Activated CD8-positive, alpha-beta memory T cell treated with anti-CD3 and anti-CD28 coated beads for 1 hour (primary cell): ENCODE results near the gene ASB15.
"Not testable (repeated sequence)": the region's sequence is repeated elsewhere in the genome, so short reads cannot be mapped to it uniquely, and the experiment has no call there.

Experiments used
- DNase-seq, 2 donors: peaks; one replicate each; pipeline ENCODE4 v3.0.0-alpha.2; 2020; ENCODE audit warnings: low read depth in 1 of 2; ENCODE audit errors: extremely low read depth in 1 of 2

Gene ASB15

GRCh38 chr7:123601530-123601929 is at the start of gene ASB15:
Gene ASB15 (plus strand): TSS chr7:123601821. CDS start chr7:123614503, 12,682 bp downstream.
- DNase-seq = no peak

DNA sequence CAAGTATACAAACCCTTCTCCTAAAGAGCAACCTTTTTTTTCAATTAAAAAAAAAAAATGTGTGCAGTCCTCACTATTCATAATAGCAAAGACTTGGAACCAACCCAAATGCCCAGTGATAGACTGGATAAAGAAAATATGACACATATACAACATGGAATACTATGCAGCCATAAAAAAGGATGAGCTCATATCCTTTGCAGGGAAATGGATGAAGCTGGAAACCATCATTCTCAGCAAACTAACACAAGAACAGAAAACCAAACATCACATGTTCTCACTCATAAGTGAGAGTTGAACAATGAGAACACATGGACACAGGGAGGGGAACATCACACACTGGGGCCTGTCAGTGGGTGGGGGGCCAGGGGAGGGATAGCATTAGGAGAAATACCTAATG is 49.5 kb upstream of the ASB15 start:
- DNase-seq = not testable (repeated sequence)

- no peak for DNase-seq
Measured at GRCh38 chr7:123552641-123553040, 49.0 kb upstream of the ASB15 start.

GRCh38 chr7:123553159-123553558 is 48.5 kb upstream of the ASB15 start:
- DNase-seq = no peak

GRCh38 chr7:123555484-123555883 is 46.1 kb upstream of the ASB15 start:
- no peak for DNase-seq

DNA sequence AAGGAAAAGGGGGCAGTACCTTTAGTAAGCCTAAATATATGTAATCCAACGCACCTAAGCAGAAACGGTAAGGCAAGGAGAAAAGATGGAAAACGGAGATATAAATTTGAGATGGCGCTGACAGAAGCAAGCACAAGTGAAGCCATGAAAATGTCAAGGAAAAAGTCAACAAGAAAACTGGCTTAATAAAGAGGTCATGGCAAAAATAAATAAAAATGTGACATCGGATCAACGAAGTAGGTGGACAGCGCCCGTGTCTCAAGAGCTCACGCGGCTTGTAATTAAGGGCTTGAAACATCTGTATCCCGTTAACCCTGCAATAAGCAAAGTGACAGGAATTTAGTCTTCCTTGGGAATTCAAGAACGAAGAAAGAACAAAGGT is 44.6 kb upstream of the ASB15 start:
- no peak for DNase-seq

- DNase-seq = peak; percentile 88 to 95
Measured at GRCh38 chr7:123557398-123558288, 44.0 kb upstream of the ASB15 start, which contains the start of gene NDUFA5. Gene NDUFA5 (minus strand): TSS chr7:123557818. CDS start chr7:123557795, 23 bp downstream.

DNA sequence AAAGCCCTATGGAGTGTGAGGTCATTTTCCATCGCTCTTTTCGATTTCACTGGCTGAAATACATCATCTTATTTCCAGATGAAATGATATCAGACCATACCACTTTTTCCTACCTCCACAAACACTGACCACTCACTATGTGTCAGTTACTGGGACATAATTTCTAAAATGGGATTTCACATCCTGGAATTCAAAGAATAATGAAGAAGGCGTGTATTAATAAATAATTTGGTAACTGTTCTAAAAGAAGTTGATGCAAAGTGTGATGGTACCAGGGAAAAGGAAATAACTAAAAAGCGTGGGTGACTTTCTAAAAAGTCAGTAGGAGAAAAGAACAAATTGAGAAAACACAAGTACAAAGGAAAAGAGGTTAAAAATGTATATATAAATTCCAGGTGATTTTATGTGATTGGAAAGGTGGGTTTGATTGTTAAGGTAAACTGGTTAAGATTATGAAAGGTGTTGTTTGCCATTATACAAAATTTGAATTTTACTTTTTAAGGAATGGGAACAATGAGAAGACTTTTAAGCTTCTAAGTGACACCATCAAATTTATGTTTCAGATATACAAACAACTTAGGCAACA is 43.2 kb upstream of the ASB15 start:
- no peak for DNase-seq

DNA sequence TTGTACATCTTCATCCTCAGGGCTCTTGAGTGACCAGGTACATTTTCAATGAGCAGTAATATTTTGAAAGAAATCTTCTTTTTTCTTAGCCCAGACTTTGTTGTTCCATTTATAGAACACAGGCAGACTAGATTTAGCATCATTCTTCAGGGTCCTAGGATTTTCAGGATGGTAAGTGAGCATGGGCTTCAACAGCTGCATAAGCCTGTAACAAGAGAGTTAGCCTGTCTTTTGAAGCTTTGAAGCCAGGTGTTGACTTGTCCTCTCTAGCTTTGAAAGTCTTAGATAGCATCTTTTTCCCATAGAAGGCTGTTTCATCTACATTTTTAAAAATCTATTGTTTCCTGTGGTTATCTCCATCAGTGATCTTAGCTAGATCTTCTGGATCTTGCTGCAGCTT is 39.5 kb upstream of the ASB15 start:
- no peak for DNase-seq

DNA sequence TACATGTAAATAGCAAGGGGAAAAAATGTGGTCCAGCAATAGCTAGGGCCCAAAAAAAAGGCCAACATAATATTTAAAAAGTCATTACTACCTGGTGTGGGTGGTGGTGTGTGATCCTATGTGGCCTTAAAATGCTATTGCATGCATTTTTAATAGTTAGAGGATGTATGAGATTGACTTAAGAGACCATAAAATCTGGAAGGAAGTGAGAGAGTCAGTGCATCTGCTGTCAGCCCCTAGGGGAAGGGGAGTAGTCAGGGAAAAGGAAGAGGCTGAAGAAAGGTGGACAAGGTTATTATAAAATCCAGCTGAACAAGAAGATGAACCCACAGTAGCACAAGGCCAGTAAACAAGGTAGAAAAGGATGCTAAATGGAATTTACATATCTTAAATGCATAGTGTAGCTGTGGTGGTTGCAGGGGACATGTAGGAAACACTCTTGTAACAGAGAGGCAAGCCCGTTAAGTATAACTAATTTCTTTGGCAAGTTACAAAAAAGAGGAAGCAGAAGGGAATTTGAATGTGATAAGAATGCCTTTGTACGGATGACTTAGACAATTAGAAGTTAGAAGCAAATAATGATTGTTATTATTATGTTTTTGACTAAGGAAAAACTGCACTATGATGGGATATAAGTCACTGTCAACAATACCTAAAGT is 32.1 kb upstream of the ASB15 start:
- DNase-seq = no peak

- DNase-seq = no peak
Measured at GRCh38 chr7:123570390-123571182, 31.0 kb upstream of the ASB15 start.

- no peak for DNase-seq
Measured at GRCh38 chr7:123571187-123571586, 30.4 kb upstream of the ASB15 start.

GRCh38 chr7:123571684-123572083 is 29.9 kb upstream of the ASB15 start:
- DNase-seq = no peak

DNA sequence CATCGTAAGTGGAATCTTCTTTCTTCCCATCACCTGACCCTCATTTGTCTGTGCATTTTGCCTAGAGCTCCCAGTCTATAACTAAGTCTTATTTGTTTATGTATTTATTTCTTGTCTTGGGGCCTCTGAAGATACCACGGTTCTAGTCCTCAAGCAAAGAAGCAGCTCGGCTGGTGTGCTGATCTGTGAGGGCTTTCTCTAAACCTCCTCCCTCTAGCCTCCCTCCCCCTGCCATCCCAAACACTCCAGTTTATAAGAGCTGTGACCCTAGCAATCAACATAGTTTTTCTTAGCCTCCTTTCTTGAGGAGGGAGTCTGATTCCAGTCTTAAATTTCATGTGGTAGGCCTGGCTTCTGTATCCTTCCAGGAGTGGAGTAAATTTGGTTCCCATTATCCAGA is 28.3 kb upstream of the ASB15 start:
- no peak for DNase-seq

DNA sequence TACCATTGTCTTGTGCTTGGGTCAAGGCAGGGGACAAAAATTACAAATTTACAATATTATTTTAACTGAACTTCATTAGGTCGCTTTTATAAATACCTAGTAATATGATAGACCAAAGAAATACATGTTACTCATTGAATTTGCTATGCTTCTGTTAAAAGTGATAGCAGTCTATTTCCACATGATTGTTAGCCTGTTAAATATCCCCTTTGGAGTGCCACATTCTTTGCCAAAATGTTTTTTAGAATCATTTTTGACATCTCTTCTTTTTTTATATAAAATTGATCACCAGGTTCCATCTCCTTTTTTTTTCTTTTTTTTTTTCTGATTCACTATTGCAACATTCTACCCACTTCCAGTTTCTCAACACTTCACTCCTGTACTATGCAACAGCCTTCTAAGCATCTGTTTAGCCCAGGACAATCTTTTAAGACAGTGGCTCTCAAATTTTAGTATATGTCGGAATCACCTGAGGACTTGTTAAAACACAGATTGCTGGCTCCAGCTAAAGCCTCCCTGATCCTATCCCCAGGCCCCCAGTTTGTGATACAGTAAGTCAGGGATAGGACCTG is 27.6 kb upstream of the ASB15 start:
- DNase-seq = no peak

DNA sequence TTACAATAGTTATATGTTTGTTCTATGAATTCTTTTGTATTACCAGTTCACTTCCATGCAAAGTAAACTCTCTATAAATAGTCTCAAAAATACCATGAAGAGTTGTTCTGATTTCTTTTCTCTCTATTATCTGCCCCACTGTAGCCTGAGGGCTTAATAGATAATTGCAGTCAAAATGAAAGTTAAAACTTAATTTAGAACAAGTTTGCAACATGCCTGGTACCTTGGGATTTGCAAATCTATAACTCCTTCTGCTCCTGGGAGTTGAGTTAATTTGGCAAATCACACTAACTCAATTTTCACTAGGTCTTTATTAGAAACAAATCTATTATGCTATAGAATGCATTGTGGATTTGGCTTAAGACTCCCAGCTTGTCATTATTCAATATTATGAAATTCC is 22.2 kb upstream of the ASB15 start:
- no peak for DNase-seq

- DNase-seq = no peak
Measured at GRCh38 chr7:123580406-123581161, 21.0 kb upstream of the ASB15 start.

GRCh38 chr7:123581162-123581459 is 20.5 kb upstream of the ASB15 start:
- DNase-seq = no peak

GRCh38 chr7:123583821-123584220 is 17.8 kb upstream of the ASB15 start:
- no peak for DNase-seq

DNA sequence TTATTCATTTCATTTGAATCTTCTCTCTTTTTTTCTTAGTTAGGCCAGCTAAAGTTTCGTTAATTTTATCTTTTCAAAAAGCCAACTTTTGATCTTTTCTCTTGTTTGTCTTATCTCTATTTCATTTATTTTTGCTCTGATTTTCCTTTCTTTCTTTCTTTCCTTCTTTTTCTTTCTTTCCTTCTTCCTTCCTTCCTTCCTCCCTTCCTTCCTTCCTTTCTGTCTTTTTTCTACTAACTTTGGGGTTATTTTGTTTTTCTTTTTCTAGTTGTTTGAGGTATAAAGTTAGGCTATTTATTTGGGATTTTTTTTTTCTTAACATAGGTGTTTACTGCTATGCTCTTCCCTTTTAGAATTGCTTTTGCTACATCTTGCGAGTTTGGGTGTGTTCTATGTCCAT is 13.2 kb upstream of the ASB15 start:
- DNase-seq = no peak
